Prostate gland (tissue), 2 donors: Measurements from ENCODE around the gene ATP6V0E2. TPM values are rescaled to one million over a fixed set of nuclear protein-coding genes. Genes with fewer than 3 reads are reported as not detected.
"Not testable (repeated sequence)": the region's sequence is repeated elsewhere in the genome, so short reads cannot be mapped to it uniquely, and the experiment has no call there.

Experiments used
- DNase-seq: peaks from one replicate; pipeline ENCODE4 v3.0.0-alpha.2; 2019; ENCODE audit warnings: low spot score
- H3K27ac ChIP-seq, 2 donors: fragments of 200-600 bp; sonication (generic); 2 replicates each; pipeline ENCODE4 v1.5.1; 2017 to 2019
- H3K27me3 ChIP-seq: fragments of 200-600 bp; sonication (generic); replicated peaks from 2 replicates; pipeline ENCODE4 v1.5.1; 2019; ENCODE audit not compliant: insufficient read depth
- H3K36me3 ChIP-seq, 2 donors: fragments of 200-600 bp; sonication (generic); 1 replicate in 1 of 2; 2 replicates in 1 of 2; pipeline versions ENCODE4 v1.5.1 to v1.8.1; 2017 to 2019
- H3K4me1 ChIP-seq: fragments of 200-600 bp; sonication (generic); replicated peaks from 2 replicates; pipeline ENCODE4 v1.5.1; 2019
- H3K4me3 ChIP-seq, 2 donors: fragments of 200-600 bp; sonication (generic); 2 replicates each; pipeline ENCODE4 v1.5.1; 2017 to 2019
- H3K9me3 ChIP-seq: fragments of 200-600 bp; sonication (generic); 2 replicates; pipeline ENCODE4 v1.5.1; 2017
- CTCF ChIP-seq, 4 experiments: fragments of 200-600 bp in 2 of 4; fragments of 450-650 bp in 2 of 4; sonication (generic) in 2 of 4; IDR thresholded peaks; 1 replicate in 3 of 4; 2 replicates in 1 of 4; pipeline ENCODE4 v1.5.1; 2016 to 2019; ENCODE audit warnings: antibody characterized with exemption in 4 of 4, mild to moderate bottlenecking in 2 of 4, moderate library complexity in 2 of 4
- POLR2A ChIP-seq: fragments of 450-650 bp; IDR thresholded peaks from one replicate; pipeline ENCODE4 v1.6.1; 2016; ENCODE audit warnings: antibody characterized with exemption, mild to moderate bottlenecking
- POLR2AphosphoS5 ChIP-seq: sonication (generic); formaldehyde crosslinking; IDR thresholded peaks from one replicate; pipeline ENCODE4 v1.6.1; 2017; ENCODE audit warnings: antibody characterized with exemption
- WGBS: methylation state at CpG from one replicate; pipeline ENCODE4 v1.1.5; 2018; 5-methylcytosine and 5-hydroxymethylcytosine counted together
- intact Hi-C: fragments of 100-400 bp; cut with DNase I; formaldehyde crosslinking; loops from one replicate; pipeline ENCODE4 v1.14.2; 2022
- total RNA-seq, 2 donors: library from RNA; depleted of rRNA; stranded (reverse); fragments of >200 nt; gene quantifications; one replicate each; pipeline ENCODE4 v1.1.0, GENCODE V29; 2016

Gene ATP6V0E2
- total RNA-seq, 2 donors from 2014 or later, result 67.3 to 95.3 TPM

GRCh38 chr7:149884541-149884940 is 10.8 kb downstream of the ATP6V0E2 start:
- no peaks in the 10 kb centered on the region for H3K27me3 ChIP-seq
- H3K4me3 ChIP-seq, result no peak overlapping the region
- WGBS, result 70% methylated on average over 2 of the region's 2 CpGs
- TF ChIP-seq CTCF (IDR thresholded peaks at IDR 0.05), result no peak
- no peak for TF ChIP-seq POLR2A
- no peak for TF ChIP-seq POLR2AphosphoS5
- no peak for DNase-seq
- no peak overlapping the region for H3K27ac ChIP-seq
- H3K9me3 ChIP-seq, result no peaks in the 10 kb centered on the region
- intact Hi-C loops, result loop anchor here (10.0 kb wide), 1 partner anchor 390 kb away; no protein-coding TSS in a partner anchor
- H3K4me1 ChIP-seq, result no peaks in the 10 kb centered on the region
- H3K36me3 ChIP-seq, result no peaks in the 10 kb centered on the region

- Histone ChIP-seq H3K27me3 (no peaks in the 10 kb centered on the region), H3K27ac (no peak overlapping the region), H3K36me3 (no peaks in the 10 kb centered on the region), H3K4me3 (no peak overlapping the region), H3K9me3 (no peaks in the 10 kb centered on the region), H3K4me1 (no peaks in the 10 kb centered on the region)
- TF ChIP-seq POLR2A, result no peak
- no peak for TF ChIP-seq POLR2AphosphoS5
- no peak for TF ChIP-seq CTCF (IDR thresholded peaks at IDR 0.05)
- 79% methylated on average over 13 of the region's 13 CpGs for WGBS
- peak; percentile 3 for DNase-seq
- intact Hi-C loops, result loop anchor here (10.0 kb wide), 1 partner anchor 389 kb away; no protein-coding TSS in a partner anchor
Measured at GRCh38 chr7:149885191-149886017, 11.6 kb downstream of the ATP6V0E2 start.

GRCh38 chr7:149886018-149886415 is 12.2 kb downstream of the ATP6V0E2 start:
- H3K36me3 ChIP-seq, result no peaks in the 10 kb centered on the region
- H3K27me3 ChIP-seq, result no peaks in the 10 kb centered on the region
- DNase-seq, result no peak
- no peaks in the 10 kb centered on the region for H3K4me1 ChIP-seq
- H3K4me3 ChIP-seq, result no peak overlapping the region
- H3K27ac ChIP-seq, result no peak overlapping the region
- no peaks in the 10 kb centered on the region for H3K9me3 ChIP-seq
- intact Hi-C loops, result loop anchor here (10.0 kb wide), 1 partner anchor 389 kb away; no protein-coding TSS in a partner anchor
- TF ChIP-seq CTCF (IDR thresholded peaks at IDR 0.05), result no peak
- no peak for TF ChIP-seq POLR2AphosphoS5
- no peak for TF ChIP-seq POLR2A
- WGBS, result 65% methylated on average over 4 of the region's 4 CpGs

GRCh38 chr7:149887311-149887710 is 13.5 kb downstream of the ATP6V0E2 start:
- intact Hi-C loops, result loop anchor here (10.0 kb wide), 1 partner anchor 387 kb away; no protein-coding TSS in a partner anchor
- Histone ChIP-seq H3K27me3 (no peaks in the 10 kb centered on the region), H3K36me3 (no peaks in the 10 kb centered on the region), H3K4me3 (no peak overlapping the region), H3K4me1 (no peaks in the 10 kb centered on the region), H3K27ac (no peak overlapping the region), H3K9me3 (no peaks in the 10 kb centered on the region)
- TF ChIP-seq POLR2AphosphoS5 (no peak), POLR2A (no peak), CTCF (IDR thresholded peaks at IDR 0.05) (no peak)
- no peak for DNase-seq
- 97% methylated on average over 7 of the region's 7 CpGs for WGBS

- H3K4me3 ChIP-seq, H3K27me3 ChIP-seq, H3K36me3 ChIP-seq, H3K9me3 ChIP-seq, DNase-seq, intact Hi-C loops, H3K27ac ChIP-seq, H3K4me1 ChIP-seq: not testable (repeated sequence)
- WGBS, result 22% methylated on average over 2 of the region's 2 CpGs
Measured at GRCh38 chr7:149890715-149891114, 16.9 kb downstream of the ATP6V0E2 start.

- H3K4me1 ChIP-seq, H3K4me3 ChIP-seq, intact Hi-C loops, DNase-seq, H3K9me3 ChIP-seq, H3K27me3 ChIP-seq, H3K36me3 ChIP-seq, H3K27ac ChIP-seq: not testable (repeated sequence)
- 71% methylated on average over 8 of the region's 8 CpGs for WGBS
Measured at GRCh38 chr7:149894957-149895356, 21.2 kb downstream of the ATP6V0E2 start.

GRCh38 chr7:149907776-149908376 is 34.1 kb downstream of the ATP6V0E2 start:
- intact Hi-C loops, H3K27me3 ChIP-seq, H3K36me3 ChIP-seq, H3K4me1 ChIP-seq, DNase-seq, H3K9me3 ChIP-seq, H3K4me3 ChIP-seq, H3K27ac ChIP-seq: not testable (repeated sequence)
- WGBS, result 75% methylated on average over 3 of the region's 6 CpGs

GRCh38 chr7:149910219-149910618 is 36.5 kb downstream of the ATP6V0E2 start:
- H3K36me3 ChIP-seq, intact Hi-C loops, H3K9me3 ChIP-seq, H3K4me1 ChIP-seq, DNase-seq, H3K27ac ChIP-seq, H3K27me3 ChIP-seq, H3K4me3 ChIP-seq: not testable (repeated sequence)
- 80% methylated on average over 7 of the region's 9 CpGs for WGBS
